Body of pancreas (tissue), 4 donors: ENCODE results near the gene THRA.

Experiments used
- CTCF ChIP-seq, 7 experiments: fragments of 450-650 bp in 4 of 7; fragments of 200-600 bp in 3 of 7; sonication (generic) in 3 of 7; IDR thresholded peaks; one replicate each; pipeline ENCODE4 v1.5.1; 2016 to 2019; ENCODE audit warnings: antibody characterized with exemption in 7 of 7
- POLR2A ChIP-seq, 3 donors: fragments of 450-650 bp; IDR thresholded peaks; one replicate each; pipeline ENCODE4 v1.6.1; 2016; ENCODE audit warnings: antibody characterized with exemption in 3 of 3, mild to moderate bottlenecking in 2 of 3

- TF ChIP-seq CTCF (IDR thresholded peaks at IDR 0.05): no peak
- no peak for TF ChIP-seq POLR2A (IDR thresholded peaks at IDR 0.05)
Observed at GRCh38 chr17:40072040-40072734, 9.4 kb downstream of the THRA start.
